Measurements from ENCODE around the gene ATL1.
"Not testable (repeated sequence)": the region's sequence is repeated elsewhere in the genome, so short reads cannot be mapped to it uniquely, and the experiment has no call there.

The ATL1 gene

GRCh38 chr14:50659327-50659974 is 99.5 kb downstream of the ATL1 start:
- DNase-seq = no peak

GRCh38 chr14:50664579-50664978 is 104.6 kb downstream of the ATL1 start:
- not testable (repeated sequence) for DNase-seq

GRCh38 chr14:50665300-50665699 is 105.4 kb downstream of the ATL1 start:
- not testable (repeated sequence) for DNase-seq

- DNase-seq = peak; percentile 23
Observed at GRCh38 chr14:50666772-50667683, 107.1 kb downstream of the ATL1 start.

- DNase-seq = peak; percentile 46
Observed at GRCh38 chr14:50667684-50667995, 107.7 kb downstream of the ATL1 start.

- peak; percentile 43 for DNase-seq
Observed at GRCh38 chr14:50667996-50668825, 108.3 kb downstream of the ATL1 start, which contains the start of gene SAV1. Gene SAV1, minus strand, starts transcription at chr14:50668306. Its CDS starts 339 bp downstream, at chr14:50667967.

GRCh38 chr14:50668826-50669143 is 108.8 kb downstream of the ATL1 start:
- DNase-seq = no peak

- DNase-seq = no peak
Observed at GRCh38 chr14:50669441-50669986, 109.6 kb downstream of the ATL1 start.

- DNase-seq = no peak
Observed at GRCh38 chr14:50670196-50670865, 110.4 kb downstream of the ATL1 start.

- no peak for DNase-seq
Observed at GRCh38 chr14:50670866-50671256, 110.9 kb downstream of the ATL1 start.

GRCh38 chr14:50675597-50675996 is 115.7 kb downstream of the ATL1 start:
- no peak for DNase-seq

- no peak for DNase-seq
Observed at GRCh38 chr14:50676814-50677516, 117.0 kb downstream of the ATL1 start.

GRCh38 chr14:50677527-50678063 is 117.7 kb downstream of the ATL1 start:
- no peak for DNase-seq

- no peak for DNase-seq
Observed at GRCh38 chr14:50678163-50678562, 118.2 kb downstream of the ATL1 start.

- DNase-seq = no peak
Observed at GRCh38 chr14:50679674-50680073, 119.7 kb downstream of the ATL1 start.
